ENCODE measurements around the gene OSMR.

The OSMR gene

DNA sequence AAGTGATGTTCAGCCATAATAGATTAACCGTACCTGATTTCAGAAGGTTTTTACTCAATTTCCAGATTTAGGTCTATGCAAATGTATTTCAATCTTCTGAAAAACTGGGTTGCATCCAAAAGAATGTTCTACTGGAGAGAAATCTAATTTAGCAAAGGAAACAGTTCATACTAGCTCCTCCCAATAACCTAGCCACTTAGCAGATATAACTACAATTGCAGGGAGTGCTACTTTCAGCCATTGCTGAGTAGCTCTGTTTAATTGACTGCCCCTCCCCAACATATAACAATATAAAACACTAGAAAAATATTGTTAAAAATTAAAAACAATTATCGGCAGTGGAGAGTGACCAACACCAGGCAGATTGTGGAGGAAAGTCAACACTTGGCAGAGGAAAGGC, 7.9 kb upstream of the OSMR start:
- Histone ChIP-seq H3K4ac (ENCODE audit: low read depth, low read length) (no peak overlapping the region), H3K36me3 (ENCODE audit: control insufficient read depth in 1 of 2, insufficient read depth in 2 of 2, low read length in 2 of 2) (no peaks in the 10 kb centered on the region), H3K79me1 (ENCODE audit: low read length) (no peaks in the 10 kb centered on the region), H2BK12ac (ENCODE audit: low read length) (no peak overlapping the region), H3K18ac (ENCODE audit: low read length) (no peak overlapping the region), H2BK5ac (ENCODE audit: low read depth, low read length, poor library complexity) (no peak overlapping the region), H4K12ac (ENCODE audit: low read depth, low read length) (no peak overlapping the region), H2AFZ (ENCODE audit: insufficient read depth, low read length, poor library complexity) (no peak overlapping the region), H2AK5ac (ENCODE audit: low read length) (no peak overlapping the region), H3K4me3 (ENCODE audit: low read depth, low read length) (no peak overlapping the region), H3K4me1 (ENCODE audit: control insufficient read depth in 1 of 2, insufficient read depth in 2 of 2, low read length in 2 of 2) (no peaks in the 10 kb centered on the region), H2BK120ac (ENCODE audit: insufficient read depth, low read length, poor library complexity) (no peak overlapping the region), H3K9ac (ENCODE audit: low read length) (no peak overlapping the region), H3K9me3 (ENCODE audit: insufficient read depth, low read depth, low read length) (no peaks in the 10 kb centered on the region), H3K27ac (ENCODE audit: low read depth, low read length) (no peak overlapping the region), H4K91ac (ENCODE audit: low read depth, low read length) (no peak overlapping the region), H3K79me2 (ENCODE audit: control insufficient read depth, insufficient read depth, low read length, poor library complexity) (no peaks in the 10 kb centered on the region), H3K14ac (ENCODE audit: low read length) (no peak overlapping the region), H4K8ac (ENCODE audit: low read depth, low read length) (no peak overlapping the region), H3K23ac (ENCODE audit: low read length) (no peak overlapping the region), H3K4me2 (ENCODE audit: low read length) (no peak overlapping the region), H3K27me3 (ENCODE audit: insufficient read depth, low read length) (no peaks in the 10 kb centered on the region)
- DNase-seq, result no peak
- no CpG with 5 or more reads among the region's 2 CpGs for WGBS (ENCODE audit: extremely low coverage, insufficient coverage, insufficient read length)

DNA sequence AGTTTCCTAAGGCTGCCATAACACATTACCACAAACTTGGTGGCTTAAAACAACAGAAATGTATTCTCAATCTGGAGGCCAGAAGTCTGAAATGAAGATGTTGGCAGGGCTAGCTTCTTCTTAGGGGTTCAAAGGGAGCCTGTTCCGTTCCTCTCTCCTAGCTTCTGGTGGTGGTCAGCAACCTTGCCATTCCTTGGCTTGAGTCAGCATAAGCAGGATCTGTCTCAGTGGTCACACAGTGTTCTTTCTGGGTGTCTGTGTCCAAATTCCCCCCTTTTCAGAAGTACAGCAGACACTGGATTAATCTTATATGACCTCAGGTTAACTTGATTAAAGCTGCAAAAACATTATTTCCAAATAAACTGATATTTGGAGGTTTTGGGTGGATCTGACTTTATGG, 2.1 kb upstream of the OSMR start:
- no peak overlapping the region for H2BK12ac ChIP-seq (ENCODE audit: low read length)
- no peak overlapping the region for H4K8ac ChIP-seq (ENCODE audit: low read depth, low read length)
- H3K9me3 ChIP-seq (ENCODE audit: insufficient read depth, low read depth, low read length), result peaks cover 2% of the 10 kb centered on the region
- H3K9ac ChIP-seq (ENCODE audit: low read length), result no peak overlapping the region
- H3K4me3 ChIP-seq (ENCODE audit: low read depth, low read length), result no peak overlapping the region
- peaks cover 11% of the 10 kb centered on the region for H3K79me2 ChIP-seq (ENCODE audit: control insufficient read depth, insufficient read depth, low read length, poor library complexity)
- peaks cover 0 to 7% of the 10 kb centered on the region in 2 experiments for H3K4me1 ChIP-seq (ENCODE audit: control insufficient read depth in 1 of 2, insufficient read depth in 2 of 2, low read length in 2 of 2)
- no peak overlapping the region for H4K12ac ChIP-seq (ENCODE audit: low read depth, low read length)
- no peak for DNase-seq
- WGBS (ENCODE audit: extremely low coverage, insufficient coverage, insufficient read length), result no CpG with 5 or more reads among the region's 1 CpG
- H2BK120ac ChIP-seq (ENCODE audit: insufficient read depth, low read length, poor library complexity), result no peak overlapping the region
- H3K27ac ChIP-seq (ENCODE audit: low read depth, low read length), result no peak overlapping the region
- H3K23ac ChIP-seq (ENCODE audit: low read length), result no peak overlapping the region
- H3K79me1 ChIP-seq (ENCODE audit: low read length), result peaks cover 11% of the 10 kb centered on the region
- H2BK5ac ChIP-seq (ENCODE audit: low read depth, low read length, poor library complexity), result no peak overlapping the region
- H3K4ac ChIP-seq (ENCODE audit: low read depth, low read length), result no peak overlapping the region
- H3K14ac ChIP-seq (ENCODE audit: low read length), result no peak overlapping the region
- H3K4me2 ChIP-seq (ENCODE audit: low read length), result no peak overlapping the region
- no peak overlapping the region for H2AFZ ChIP-seq (ENCODE audit: insufficient read depth, low read length, poor library complexity)
- no peak overlapping the region for H2AK5ac ChIP-seq (ENCODE audit: low read length)
- H3K27me3 ChIP-seq (ENCODE audit: insufficient read depth, low read length), result peaks cover 7% of the 10 kb centered on the region
- H3K18ac ChIP-seq (ENCODE audit: low read length), result no peak overlapping the region
- H4K91ac ChIP-seq (ENCODE audit: low read depth, low read length), result no peak overlapping the region
- H3K36me3 ChIP-seq (ENCODE audit: control insufficient read depth in 1 of 2, insufficient read depth in 2 of 2, low read length in 2 of 2), result no peaks in the 10 kb centered on the region

DNA sequence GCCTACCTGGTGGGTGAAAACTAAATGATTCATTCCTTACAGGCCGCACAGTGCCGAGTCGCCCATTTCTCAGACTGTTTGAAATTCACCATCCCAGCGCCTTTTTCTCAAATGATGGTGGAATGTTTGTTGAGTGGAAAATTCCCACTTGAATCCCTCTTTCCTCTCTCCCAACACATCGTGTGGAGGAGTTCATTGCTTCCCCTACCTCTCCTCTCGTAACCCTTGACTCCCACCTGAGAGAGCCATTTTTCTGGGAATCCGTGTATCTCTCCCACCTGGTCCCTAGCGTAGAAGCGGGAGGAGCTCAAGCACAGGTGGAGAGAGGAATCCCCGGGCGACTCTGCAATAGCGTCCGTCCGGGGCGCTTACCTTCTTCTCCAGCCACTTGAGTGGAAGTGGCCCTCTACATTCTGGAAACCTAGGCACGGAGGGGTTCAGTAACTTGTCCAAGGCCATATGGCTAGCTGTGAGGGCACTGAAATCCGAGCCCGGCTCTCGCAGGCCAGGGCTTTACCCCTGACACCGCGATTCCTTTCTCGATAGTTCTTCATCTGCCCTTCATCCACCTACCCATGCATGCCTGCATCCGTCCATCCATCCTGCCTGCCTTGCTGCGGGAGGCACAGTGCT, 683 bp downstream of the OSMR start:
- peak overlapping the region; percentile 84 for H2BK12ac ChIP-seq (ENCODE audit: low read length)
- H2BK120ac ChIP-seq (ENCODE audit: insufficient read depth, low read length, poor library complexity), result peak overlapping the region; percentile 84
- H3K36me3 ChIP-seq (ENCODE audit: control insufficient read depth in 1 of 2, insufficient read depth in 2 of 2, low read length in 2 of 2), result peaks cover 0 to 2% of the 10 kb centered on the region in 2 experiments
- peak overlapping the region; percentile 70 for H3K9ac ChIP-seq (ENCODE audit: low read length)
- DNase-seq, result peak in 1 of 2 donors; percentile 28
- H3K4ac ChIP-seq (ENCODE audit: low read depth, low read length), result peak overlapping the region; percentile 65
- peak overlapping the region; percentile 83 for H3K18ac ChIP-seq (ENCODE audit: low read length)
- peak overlapping the region; percentile 94 for H2AK5ac ChIP-seq (ENCODE audit: low read length)
- peak overlapping the region; percentile 80 for H2AFZ ChIP-seq (ENCODE audit: insufficient read depth, low read length, poor library complexity)
- no CpG with 5 or more reads among the region's 24 CpGs for WGBS (ENCODE audit: extremely low coverage, insufficient coverage, insufficient read length)
- peaks cover 11% of the 10 kb centered on the region for H3K79me1 ChIP-seq (ENCODE audit: low read length)
- peak overlapping the region; percentile 85 for H4K12ac ChIP-seq (ENCODE audit: low read depth, low read length)
- H4K8ac ChIP-seq (ENCODE audit: low read depth, low read length), result peak overlapping the region; percentile 80
- no peak overlapping the region for H3K23ac ChIP-seq (ENCODE audit: low read length)
- peak overlapping the region; percentile 90 for H3K14ac ChIP-seq (ENCODE audit: low read length)
- peak overlapping the region; percentile 71 for H3K4me3 ChIP-seq (ENCODE audit: low read depth, low read length)
- peak overlapping the region; percentile 83 for H3K4me2 ChIP-seq (ENCODE audit: low read length)
- H4K91ac ChIP-seq (ENCODE audit: low read depth, low read length), result peak overlapping the region; percentile 88
- H3K27ac ChIP-seq (ENCODE audit: low read depth, low read length), result peak overlapping the region; percentile 35
- peaks cover 0 to 7% of the 10 kb centered on the region in 2 experiments for H3K4me1 ChIP-seq (ENCODE audit: control insufficient read depth in 1 of 2, insufficient read depth in 2 of 2, low read length in 2 of 2)
- peak overlapping the region; percentile 54 for H2BK5ac ChIP-seq (ENCODE audit: low read depth, low read length, poor library complexity)
- H3K9me3 ChIP-seq (ENCODE audit: insufficient read depth, low read depth, low read length), result peaks cover 2% of the 10 kb centered on the region
- H3K79me2 ChIP-seq (ENCODE audit: control insufficient read depth, insufficient read depth, low read length, poor library complexity), result peaks cover 11% of the 10 kb centered on the region
- H3K27me3 ChIP-seq (ENCODE audit: insufficient read depth, low read length), result peaks cover 7% of the 10 kb centered on the region

DNA sequence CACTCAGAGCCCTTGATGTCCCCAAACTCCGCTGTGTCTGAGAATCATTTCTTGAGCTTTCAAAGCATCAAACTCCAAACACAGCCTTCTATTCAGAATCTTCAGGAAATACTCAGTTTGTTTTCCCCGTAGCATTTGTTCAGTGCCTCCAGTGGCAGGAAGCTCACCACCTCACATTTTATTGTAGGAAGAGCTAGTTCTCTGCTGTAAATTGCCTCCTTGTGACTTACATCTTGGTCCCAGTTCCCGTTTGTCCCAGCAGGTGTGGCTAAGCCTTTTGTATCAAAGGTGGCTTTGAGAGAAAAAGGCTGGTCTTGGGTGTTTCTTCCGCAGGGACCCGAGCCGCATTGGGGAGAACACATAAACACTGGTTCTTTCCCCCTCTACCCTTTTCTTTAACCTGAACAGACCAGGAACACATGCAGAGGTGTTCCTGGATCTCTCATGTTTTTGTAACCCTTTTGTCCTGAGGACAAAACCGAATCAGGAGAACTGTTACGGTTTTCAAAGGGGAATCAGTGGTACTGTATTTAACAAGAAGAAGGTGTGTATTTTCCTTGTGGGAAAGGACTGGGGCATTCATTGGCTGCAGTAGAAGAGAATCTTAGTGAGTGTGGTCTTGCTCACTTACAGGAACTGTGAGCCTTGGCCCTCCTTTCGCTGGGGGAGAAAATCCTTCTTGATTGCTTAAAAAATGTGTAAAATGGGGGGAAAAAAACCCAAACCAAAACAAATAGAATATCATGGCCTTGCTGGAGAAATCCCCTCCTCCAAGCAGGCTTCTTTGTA, 1.9 kb downstream of the OSMR start:
- WGBS (ENCODE audit: extremely low coverage, insufficient coverage, insufficient read length), result no CpG with 5 or more reads among the region's 9 CpGs
- Histone ChIP-seq H3K36me3 (ENCODE audit: control insufficient read depth in 1 of 2, insufficient read depth in 2 of 2, low read length in 2 of 2) (peaks cover 0 to 2% of the 10 kb centered on the region in 2 experiments), H3K4me2 (ENCODE audit: low read length) (no peak overlapping the region), H3K9me3 (ENCODE audit: insufficient read depth, low read depth, low read length) (peaks cover 2% of the 10 kb centered on the region), H4K12ac (ENCODE audit: low read depth, low read length) (no peak overlapping the region), H3K4ac (ENCODE audit: low read depth, low read length) (no peak overlapping the region), H3K9ac (ENCODE audit: low read length) (no peak overlapping the region), H3K27ac (ENCODE audit: low read depth, low read length) (no peak overlapping the region), H2BK12ac (ENCODE audit: low read length) (no peak overlapping the region), H3K14ac (ENCODE audit: low read length) (no peak overlapping the region), H3K79me2 (ENCODE audit: control insufficient read depth, insufficient read depth, low read length, poor library complexity) (peaks cover 11% of the 10 kb centered on the region), H2AK5ac (ENCODE audit: low read length) (no peak overlapping the region), H4K91ac (ENCODE audit: low read depth, low read length) (no peak overlapping the region), H3K4me1 (ENCODE audit: control insufficient read depth in 1 of 2, insufficient read depth in 2 of 2, low read length in 2 of 2) (peaks cover 0 to 7% of the 10 kb centered on the region in 2 experiments), H3K79me1 (ENCODE audit: low read length) (peaks cover 11% of the 10 kb centered on the region), H3K4me3 (ENCODE audit: low read depth, low read length) (no peak overlapping the region), H3K18ac (ENCODE audit: low read length) (no peak overlapping the region), H4K8ac (ENCODE audit: low read depth, low read length) (no peak overlapping the region), H3K23ac (ENCODE audit: low read length) (no peak overlapping the region), H2BK5ac (ENCODE audit: low read depth, low read length, poor library complexity) (no peak overlapping the region), H3K27me3 (ENCODE audit: insufficient read depth, low read length) (peaks cover 7% of the 10 kb centered on the region), H2BK120ac (ENCODE audit: insufficient read depth, low read length, poor library complexity) (no peak overlapping the region), H2AFZ (ENCODE audit: insufficient read depth, low read length, poor library complexity) (no peak overlapping the region)
- no peak for DNase-seq

All from trophoblast cell (in vitro differentiated cells and primary cell).